Measurements from ENCODE around the gene UBE2L5.

UBE2L5 gene

DNA sequence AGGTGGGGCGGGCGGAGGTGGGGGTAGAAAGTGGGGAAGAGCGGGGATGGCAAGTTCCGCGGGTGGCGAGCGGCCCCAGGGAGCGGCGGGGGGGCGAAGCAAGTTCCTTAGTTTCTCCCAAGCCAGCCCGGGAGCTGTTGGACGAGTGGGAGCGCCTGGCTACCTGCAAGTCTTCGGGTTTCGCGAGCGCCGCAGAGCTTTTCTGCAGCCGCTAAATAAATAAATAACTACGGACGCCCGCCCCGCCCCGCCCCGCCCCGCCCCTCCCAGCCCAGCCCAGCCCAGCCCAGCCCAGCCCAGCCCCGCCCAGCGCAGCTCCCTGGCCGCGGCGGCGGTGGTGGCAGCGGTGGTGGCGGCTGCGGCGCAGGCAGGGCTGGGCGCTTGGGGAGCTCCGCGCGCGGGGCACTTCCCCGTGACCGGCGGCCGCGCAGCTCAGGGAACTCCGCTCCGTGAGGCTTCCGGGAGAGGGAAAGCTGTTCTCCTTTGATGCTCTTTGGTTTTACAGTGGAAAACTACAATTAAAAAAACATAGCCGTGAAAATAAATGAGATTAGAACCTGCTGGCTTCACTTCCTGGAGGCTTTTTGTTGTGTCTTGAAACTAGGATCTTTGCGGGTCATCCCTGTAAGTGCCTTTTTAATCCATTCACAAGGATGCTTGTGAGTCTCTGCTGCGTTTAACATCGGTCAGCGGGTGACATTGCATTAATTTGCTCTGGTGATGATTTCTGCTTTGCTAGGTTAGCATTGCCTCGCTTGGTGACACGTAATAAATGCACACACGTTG lies at the start of gene UBE2L5:
UBE2L5 (plus strand) TSS at position 440 of the 786 bp plus-strand sequence. CDS start 5,498 bp downstream, outside the sequence.
- DNase-seq = peak; percentile 56

DNA sequence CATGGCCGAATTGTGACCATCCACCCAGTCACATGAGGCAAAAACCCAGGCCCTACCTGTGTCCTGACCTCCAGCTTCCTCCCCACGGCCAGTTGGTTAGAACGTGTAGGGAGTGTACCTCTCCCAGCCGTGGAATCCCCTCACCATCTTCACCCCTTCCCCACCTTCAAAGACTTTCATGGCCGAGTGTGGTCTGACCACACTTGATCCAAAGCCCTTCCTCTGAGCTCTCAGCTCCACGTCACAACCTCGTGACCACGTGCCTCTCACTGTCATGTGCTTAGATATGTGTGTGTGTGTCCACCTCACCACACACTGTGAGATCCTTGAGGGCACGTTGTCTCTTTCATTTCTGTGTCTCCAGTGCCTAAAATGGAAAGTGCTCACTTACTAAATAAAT lies 48.6 kb upstream of the UBE2L5 start:
- no peak for DNase-seq

GRCh38 chr13:30375265-30375835 lies 46.9 kb upstream of the UBE2L5 start:
- DNase-seq = peak; percentile 34

DNA sequence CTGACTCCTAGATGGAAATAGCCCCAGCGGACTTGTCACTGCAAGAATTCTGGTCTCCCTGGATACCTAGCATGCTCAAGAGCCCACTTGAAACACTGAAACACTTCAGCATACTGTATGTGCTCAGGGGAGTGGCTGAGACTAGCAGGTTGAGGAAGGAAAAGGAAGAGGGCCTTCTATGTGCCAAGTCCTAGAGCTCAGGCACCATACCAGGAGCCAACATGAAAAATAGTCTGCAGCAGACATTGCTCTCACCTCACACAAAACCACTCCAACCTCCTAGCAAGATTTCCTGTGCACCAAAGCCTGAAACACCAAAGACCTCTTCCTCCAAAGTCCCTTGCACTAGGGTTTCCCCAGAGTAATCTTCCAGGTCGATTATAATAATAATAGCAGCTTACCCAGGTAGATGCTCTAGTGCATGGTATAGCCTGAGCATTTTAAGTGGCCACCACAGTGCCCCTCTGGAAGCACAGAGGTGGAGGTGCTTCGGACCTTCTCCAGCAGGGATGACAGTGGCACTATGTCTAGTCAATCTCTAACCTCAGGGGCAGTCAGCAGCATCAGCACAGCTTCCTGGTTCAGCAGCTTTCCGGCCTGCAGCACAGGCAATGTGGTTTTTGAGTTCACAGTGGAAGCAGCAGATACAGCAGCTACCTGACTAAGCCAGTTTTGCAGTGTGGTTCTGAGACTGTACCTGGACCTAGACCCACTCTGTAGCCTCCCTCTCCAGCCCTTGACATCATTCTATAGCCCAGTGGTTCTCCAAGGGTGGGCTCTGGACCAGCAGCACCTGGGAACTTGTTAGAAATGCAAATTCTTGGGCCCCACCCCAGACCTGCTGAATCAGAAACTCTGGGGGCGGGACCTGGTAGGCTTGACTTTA lies 45.6 kb upstream of the UBE2L5 start:
- DNase-seq = no peak

GRCh38 chr13:30377312-30377685 lies 45.0 kb upstream of the UBE2L5 start:
- DNase-seq = no peak

- no peak for DNase-seq
Observed at GRCh38 chr13:30378191-30378590, 44.1 kb upstream of the UBE2L5 start.

GRCh38 chr13:30381049-30381448 lies 41.2 kb upstream of the UBE2L5 start:
- no peak for DNase-seq

GRCh38 chr13:30382836-30383525 lies 39.3 kb upstream of the UBE2L5 start:
- peak; percentile 78 for DNase-seq

- no peak for DNase-seq
Observed at GRCh38 chr13:30388406-30389283, 33.6 kb upstream of the UBE2L5 start.

GRCh38 chr13:30391956-30392680 lies 30.2 kb upstream of the UBE2L5 start:
- DNase-seq = no peak

GRCh38 chr13:30392681-30393045 lies 29.6 kb upstream of the UBE2L5 start:
- no peak for DNase-seq

GRCh38 chr13:30394751-30395191 lies 27.5 kb upstream of the UBE2L5 start:
- no peak for DNase-seq

DNA sequence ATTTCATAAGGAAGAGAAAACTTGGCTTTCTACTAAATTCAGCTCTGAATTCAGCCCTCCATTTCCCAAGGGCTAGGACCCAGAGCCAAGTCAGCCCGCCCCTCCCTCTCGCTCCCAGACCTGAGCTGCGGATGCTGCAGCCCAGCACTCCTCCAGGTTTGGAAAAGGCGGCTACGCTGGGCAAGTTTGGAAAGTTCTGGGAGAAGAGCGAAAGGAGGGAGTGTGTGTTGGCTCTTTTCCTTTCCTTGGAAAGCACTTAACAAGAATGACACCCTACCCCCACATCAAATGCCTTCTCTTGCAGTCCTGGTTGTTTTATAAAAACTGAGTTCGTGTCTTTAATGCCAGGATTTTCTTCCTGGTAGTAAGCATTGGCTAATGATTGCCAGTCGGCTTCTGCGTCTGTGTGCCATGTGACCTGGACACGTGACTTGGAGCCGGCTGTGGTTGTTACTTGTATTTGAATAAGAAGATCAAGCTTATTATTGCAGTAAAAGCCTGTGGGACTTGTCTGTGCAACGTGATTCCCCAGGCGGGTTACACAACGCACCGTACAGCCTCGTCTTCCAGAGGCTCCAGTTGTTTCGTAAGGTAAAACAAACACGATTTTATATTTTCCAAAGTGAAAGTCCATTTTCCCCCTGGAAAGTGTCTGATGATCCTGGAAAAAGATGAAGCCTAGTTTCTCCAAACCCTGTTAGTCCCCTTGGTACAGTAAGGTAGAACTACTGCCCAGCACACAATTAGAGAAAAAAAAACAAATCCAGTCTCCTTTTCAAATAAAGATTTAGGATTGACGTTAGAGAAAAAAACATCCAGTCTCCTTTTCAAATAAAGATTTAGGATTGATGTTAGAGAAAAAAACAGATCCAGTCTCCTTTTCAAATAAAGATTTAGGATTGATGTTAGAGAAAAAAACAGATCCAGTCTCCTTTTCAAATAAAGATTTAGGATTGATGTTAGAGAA lies 26.8 kb upstream of the UBE2L5 start:
- peak; percentile 72 for DNase-seq

DNA sequence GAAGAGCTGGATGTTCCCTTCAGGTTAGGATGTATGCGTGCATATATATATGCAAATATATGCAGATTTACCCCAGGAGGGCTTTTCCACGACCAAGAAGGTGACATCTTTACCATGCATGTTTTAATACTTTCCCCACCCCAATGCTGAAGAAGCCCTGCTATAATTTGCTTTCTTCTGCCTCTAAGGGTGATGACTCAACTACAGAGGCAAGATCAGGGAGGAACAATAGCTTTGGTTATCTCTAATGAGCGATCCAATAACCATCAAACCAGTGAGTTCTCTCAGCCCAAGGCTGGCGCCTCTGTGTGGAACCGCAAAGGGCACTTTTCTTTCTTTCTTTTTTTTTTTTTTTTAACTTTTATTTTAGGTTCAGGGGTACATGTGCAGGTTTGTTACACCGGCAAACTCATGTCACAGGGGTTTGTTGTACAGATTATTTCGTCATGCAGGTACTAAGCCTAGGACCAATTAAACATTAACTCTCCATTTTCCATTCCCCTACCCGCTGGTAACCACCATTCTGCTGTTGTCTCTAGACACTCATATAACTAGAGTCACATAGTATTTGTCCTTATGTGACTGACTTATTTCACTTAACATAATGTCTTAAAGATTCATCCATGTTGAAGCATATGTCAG lies 25.7 kb upstream of the UBE2L5 start:
- no peak for DNase-seq

DNA sequence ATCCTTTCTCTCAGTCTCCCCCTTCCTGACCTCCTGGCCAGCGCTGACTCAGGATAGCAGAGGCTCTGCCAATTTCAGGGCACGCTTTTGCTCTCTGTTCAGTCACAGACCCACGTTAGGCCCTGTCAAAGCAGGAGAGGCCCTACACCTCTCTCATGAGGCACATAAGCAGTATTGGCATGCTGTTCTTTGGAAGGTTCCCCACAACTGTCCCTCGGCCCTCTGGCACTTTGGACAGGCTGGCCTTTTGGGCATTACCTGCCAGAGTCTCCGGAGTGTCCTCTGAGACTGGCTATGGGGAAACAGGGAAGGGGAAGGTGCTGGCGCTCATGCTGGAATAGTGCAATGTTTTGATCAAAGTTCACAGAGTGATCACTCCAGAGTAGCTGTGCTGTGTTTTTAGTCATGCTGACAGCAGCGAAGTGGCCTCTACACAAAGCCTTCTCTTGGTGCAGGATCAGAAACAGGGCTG lies 23.7 kb upstream of the UBE2L5 start:
- DNase-seq = no peak

DNA sequence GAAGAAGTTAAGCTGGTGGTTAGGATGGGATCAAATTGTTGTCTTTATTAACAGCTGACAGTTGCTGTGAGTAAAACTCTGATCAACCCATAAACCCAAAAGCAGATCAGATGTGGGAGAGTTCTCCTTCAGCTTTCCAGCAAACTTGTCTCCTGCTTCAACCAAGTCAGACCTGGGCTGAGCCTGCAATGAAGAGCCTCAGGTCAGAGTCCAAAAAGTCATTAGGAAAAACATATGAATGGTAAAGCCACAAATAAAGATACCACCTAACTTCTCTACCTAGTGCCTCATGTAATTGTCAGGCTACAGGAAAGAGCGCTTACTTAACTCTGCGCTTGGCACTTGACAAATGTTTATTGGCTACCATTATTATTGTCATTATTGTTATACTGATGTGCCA lies 21.9 kb upstream of the UBE2L5 start:
- DNase-seq = no peak

DNA sequence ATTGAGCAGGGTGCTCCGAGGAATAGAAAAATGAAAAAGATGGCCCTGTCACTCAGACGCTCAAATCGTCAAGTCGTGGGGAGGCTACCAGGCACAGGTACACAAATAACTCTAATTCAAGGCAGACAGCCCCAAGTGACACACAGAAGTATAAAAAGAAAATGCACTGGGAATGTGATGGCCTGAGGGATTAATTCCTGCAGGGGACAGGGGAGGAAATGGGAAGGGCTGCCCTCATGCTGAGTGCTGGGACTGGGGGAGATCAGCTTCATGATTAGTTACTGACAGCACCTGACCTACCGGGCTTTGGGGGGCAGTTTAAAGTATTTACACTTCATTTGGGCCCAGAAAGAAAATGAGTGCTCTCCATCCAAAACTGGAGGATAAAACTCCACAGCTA lies 20.9 kb upstream of the UBE2L5 start:
- no peak for DNase-seq

DNA sequence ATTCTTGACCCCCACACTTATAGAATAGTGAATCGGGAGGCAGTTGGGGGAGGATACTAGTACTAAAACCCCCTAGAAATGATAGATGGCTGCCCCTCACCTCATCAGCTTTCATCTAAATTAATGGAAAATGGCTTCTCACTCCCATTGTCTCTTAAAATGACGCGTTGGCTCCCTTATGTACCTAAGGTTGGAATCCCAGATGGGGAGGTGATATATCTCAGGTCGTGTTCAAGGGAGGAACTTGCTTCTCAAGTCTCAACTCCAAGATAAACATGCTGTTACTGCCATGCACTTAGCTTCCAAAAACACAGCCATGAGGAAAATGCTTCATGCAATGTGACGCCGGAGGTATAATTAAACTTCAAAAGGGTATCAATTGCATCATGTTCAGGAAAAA lies 18.8 kb upstream of the UBE2L5 start:
- no peak for DNase-seq

GRCh38 chr13:30404207-30404606 lies 18.1 kb upstream of the UBE2L5 start:
- no peak for DNase-seq

Measured in NCI-H2171 treated with DMSO at 0.1 percent for 48 hours (cell line).